Measurements from ENCODE around the gene EPB41L1.

EPB41L1 gene

GRCh38 chr20:36153204-36153603, 1.3 kb upstream of the EPB41L1 start:
- H3K27me3 ChIP-seq (ENCODE audit: low read depth, low read length), result peaks cover 11% of the 10 kb centered on the region
- TF ChIP-seq EZH2phosphoT487 (IDR thresholded peaks at IDR 0.05; ENCODE audit: low read depth) (no peak), CTCF (IDR thresholded peaks at IDR 0.05; ENCODE audit: low read depth, low read length) (no peak)
- peaks cover 4% of the 10 kb centered on the region; the same call in 1 of the 2 replicates for H3K4me1 ChIP-seq (ENCODE audit: low read length)
- no peak overlapping the region for H3K4me2 ChIP-seq (ENCODE audit: low read length)
- H3K79me2 ChIP-seq (ENCODE audit: low read length), result no peaks in the 10 kb centered on the region
- H4K20me1 ChIP-seq (ENCODE audit: insufficient read depth, low read length), result no peaks in the 10 kb centered on the region
- no peaks in the 10 kb centered on the region for H3K9me3 ChIP-seq (ENCODE audit: insufficient read depth, low read length)
- H3K9ac ChIP-seq (ENCODE audit: low read length), result no peak overlapping the region
- H3K4me3 ChIP-seq (ENCODE audit: low read length), result no peak overlapping the region
- no peaks in the 10 kb centered on the region for H3K36me3 ChIP-seq (replicated peaks; ENCODE audit: low read depth, low read length)
- H3K27ac ChIP-seq (ENCODE audit: low read length), result no peak overlapping the region
- no peak overlapping the region for H2AFZ ChIP-seq (ENCODE audit: low read depth, low read length)

GRCh38 chr20:36153736-36154699, 522 bp upstream of the EPB41L1 start:
- Histone ChIP-seq H3K9me3 (ENCODE audit: insufficient read depth, low read length) (no peaks in the 10 kb centered on the region), H3K27me3 (ENCODE audit: low read depth, low read length) (peaks cover 7% of the 10 kb centered on the region; the same call in 1 of the 2 replicates), H3K4me2 (ENCODE audit: low read length) (peak overlapping the region; percentile 66), H2AFZ (ENCODE audit: low read depth, low read length) (no peak overlapping the region), H3K4me1 (ENCODE audit: low read length) (peaks cover 4% of the 10 kb centered on the region; the same call in 1 of the 2 replicates), H3K4me3 (ENCODE audit: low read length) (peak overlapping the region; percentile 71), H4K20me1 (ENCODE audit: insufficient read depth, low read length) (no peaks in the 10 kb centered on the region), H3K27ac (ENCODE audit: low read length) (no peak overlapping the region), H3K9ac (ENCODE audit: low read length) (no peak overlapping the region), H3K79me2 (ENCODE audit: low read length) (no peaks in the 10 kb centered on the region), H3K36me3 (replicated peaks; ENCODE audit: low read depth, low read length) (no peaks in the 10 kb centered on the region)
- TF ChIP-seq EZH2phosphoT487 (IDR thresholded peaks at IDR 0.05; ENCODE audit: low read depth) (no peak), CTCF (IDR thresholded peaks at IDR 0.05; ENCODE audit: low read depth, low read length) (no peak)

- peaks cover 8% of the 10 kb centered on the region; the same call in 1 of the 2 replicates for H3K27me3 ChIP-seq (ENCODE audit: low read depth, low read length)
- no peak for TF ChIP-seq EZH2phosphoT487 (IDR thresholded peaks at IDR 0.05; ENCODE audit: low read depth)
- no peak for TF ChIP-seq CTCF (IDR thresholded peaks at IDR 0.05; ENCODE audit: low read depth, low read length)
- H3K36me3 ChIP-seq (replicated peaks; ENCODE audit: low read depth, low read length), result no peaks in the 10 kb centered on the region
- H3K4me3 ChIP-seq (ENCODE audit: low read length), result no peak overlapping the region
- H2AFZ ChIP-seq (ENCODE audit: low read depth, low read length), result no peak overlapping the region
- H3K9me3 ChIP-seq (ENCODE audit: insufficient read depth, low read length), result no peaks in the 10 kb centered on the region
- H3K4me1 ChIP-seq (ENCODE audit: low read length), result peaks cover 4% of the 10 kb centered on the region; the same call in 1 of the 2 replicates
- no peaks in the 10 kb centered on the region for H4K20me1 ChIP-seq (ENCODE audit: insufficient read depth, low read length)
- no peaks in the 10 kb centered on the region for H3K79me2 ChIP-seq (ENCODE audit: low read length)
- H3K27ac ChIP-seq (ENCODE audit: low read length), result no peak overlapping the region
- H3K4me2 ChIP-seq (ENCODE audit: low read length), result no peak overlapping the region
- no peak overlapping the region for H3K9ac ChIP-seq (ENCODE audit: low read length)
Measured at GRCh38 chr20:36155629-36155971, 1.1 kb downstream of the EPB41L1 start.

GRCh38 chr20:36155991-36156390, 1.5 kb downstream of the EPB41L1 start:
- no peak overlapping the region for H3K9ac ChIP-seq (ENCODE audit: low read length)
- H3K9me3 ChIP-seq (ENCODE audit: insufficient read depth, low read length), result no peaks in the 10 kb centered on the region
- TF ChIP-seq CTCF (IDR thresholded peaks at IDR 0.05; ENCODE audit: low read depth, low read length), result no peak
- no peak for TF ChIP-seq EZH2phosphoT487 (IDR thresholded peaks at IDR 0.05; ENCODE audit: low read depth)
- H3K79me2 ChIP-seq (ENCODE audit: low read length), result no peaks in the 10 kb centered on the region
- no peaks in the 10 kb centered on the region for H4K20me1 ChIP-seq (ENCODE audit: insufficient read depth, low read length)
- no peaks in the 10 kb centered on the region for H3K36me3 ChIP-seq (replicated peaks; ENCODE audit: low read depth, low read length)
- no peak overlapping the region for H3K4me2 ChIP-seq (ENCODE audit: low read length)
- H3K27me3 ChIP-seq (ENCODE audit: low read depth, low read length), result peaks cover 12% of the 10 kb centered on the region; the same call in 1 of the 2 replicates
- H3K4me1 ChIP-seq (ENCODE audit: low read length), result peaks cover 4% of the 10 kb centered on the region; the same call in 1 of the 2 replicates
- no peak overlapping the region for H2AFZ ChIP-seq (ENCODE audit: low read depth, low read length)
- no peak overlapping the region for H3K27ac ChIP-seq (ENCODE audit: low read length)
- H3K4me3 ChIP-seq (ENCODE audit: low read length), result no peak overlapping the region

Data from OCI-LY3 (cell line).